Liver (tissue), 3 donors: ENCODE results near the gene RAP1GAP2.

Source experiments
- CTCF ChIP-seq: fragments of 150-350 bp; IDR thresholded peaks from 2 replicates; pipeline ENCODE4 v1.5.1; 2017; ENCODE audit warnings: improper control_type of control experiment, low read depth, low read length; ENCODE audit not compliant: missing input control
- HNF4G ChIP-seq: IDR thresholded peaks from 2 replicates; pipeline ENCODE4 v1.6.1; 2016; ENCODE audit warnings: antibody characterized with exemption
- REST ChIP-seq: IDR thresholded peaks from 2 replicates; pipeline ENCODE4 v1.6.1; 2016; ENCODE audit warnings: antibody characterized with exemption, mild to moderate bottlenecking
- SP1 ChIP-seq: IDR thresholded peaks from 2 replicates; pipeline ENCODE4 v1.6.1; 2018; ENCODE audit warnings: antibody characterized with exemption, mild to moderate bottlenecking
- TAF1 ChIP-seq: conservative IDR thresholded peaks from 2 replicates; pipeline ENCODE4 v1.6.1; 2016; ENCODE audit warnings: antibody characterized with exemption, mild to moderate bottlenecking
- YY1 ChIP-seq: IDR thresholded peaks from 2 replicates; pipeline ENCODE4 v1.6.1; 2016; ENCODE audit warnings: antibody characterized with exemption, mild to moderate bottlenecking
- ZBTB33 ChIP-seq: IDR thresholded peaks from 2 replicates; pipeline ENCODE4 v1.6.1; 2016; ENCODE audit warnings: antibody characterized with exemption
- donor health status: healthy.
- donor health status: healthy.

DNA sequence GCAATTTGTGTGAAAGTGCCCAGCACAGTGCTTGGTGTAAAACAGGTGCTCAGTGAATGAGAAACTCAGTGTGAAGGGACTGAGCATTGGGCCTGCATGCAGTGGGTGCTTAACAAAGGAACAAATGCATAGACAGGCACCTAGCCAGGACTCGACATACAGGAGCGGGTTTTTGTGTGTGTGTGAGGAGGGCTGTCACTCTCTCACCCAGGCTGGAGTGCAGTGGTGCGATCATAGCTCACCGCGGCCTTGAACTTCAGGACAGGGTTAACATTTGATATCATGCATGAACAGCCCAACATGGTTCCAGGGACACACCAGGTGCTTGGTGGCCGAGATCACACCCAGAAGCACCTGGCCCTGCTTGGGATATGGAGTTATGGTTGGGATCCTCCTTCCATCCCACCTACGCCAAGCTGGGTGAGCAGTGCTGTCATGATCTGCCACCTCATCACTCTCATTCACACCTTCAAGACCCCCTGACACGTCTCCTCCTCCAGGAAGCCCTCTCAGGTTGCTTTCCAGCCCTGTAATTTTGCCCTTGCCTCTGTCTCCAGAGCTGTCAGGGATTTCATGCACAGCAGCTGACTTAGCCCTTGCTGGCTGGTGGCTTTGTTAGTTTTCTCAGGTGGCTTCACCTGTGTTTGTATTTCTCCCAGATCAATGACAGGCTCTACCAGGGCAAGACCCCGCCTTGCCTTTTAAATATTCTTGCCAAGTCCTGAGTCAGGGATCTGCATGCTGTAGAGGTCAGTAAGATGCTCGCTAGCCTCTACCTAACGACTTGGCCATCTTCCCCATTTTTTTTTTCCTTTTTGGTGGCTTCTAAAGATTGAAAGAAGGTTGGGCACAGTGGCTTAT is 200.8 kb downstream of the RAP1GAP2 start:
- no peak for TF ChIP-seq TAF1
- no peak for TF ChIP-seq REST
- TF ChIP-seq HNF4G: no peak
- no peak for TF ChIP-seq CTCF
- TF ChIP-seq ZBTB33: no peak
- no peak for TF ChIP-seq SP1
- TF ChIP-seq YY1: no peak
